CD8-positive, alpha-beta memory T cell (primary cell): ENCODE data around the gene PRIM2. TPM values are rescaled to one million over a fixed set of nuclear protein-coding genes. Genes with fewer than 3 reads are reported as not detected.
"Not testable (repeated sequence)": the region's sequence is repeated elsewhere in the genome, so short reads cannot be mapped to it uniquely, and the experiment has no call there.

ENCODE experiments used
- CTCF ChIA-PET: fragments of 350-600 bp; sonication (Branson Sonifier 250); formaldehyde crosslinking; loops from one replicate; lab custom pipeline; 2021; ENCODE audit warnings: antibody characterized with exemption; lab: Charles Lee
- POLR2A ChIA-PET: fragments of 350-600 bp; sonication (Branson Sonifier 250); formaldehyde crosslinking; loops from one replicate; lab custom pipeline; 2021; ENCODE audit warnings: antibody characterized with exemption; lab: Charles Lee
- DNase-seq, 5 donors: peaks; one replicate each; pipeline versions ENCODE4 v3.0.0 to v3.0.0-alpha.2; 2020 to 2022; ENCODE audit warnings: mixed read lengths in 1 of 5
- H3K27ac ChIP-seq: one replicate; pipeline ENCODE4 v1.7.0; 2013; ENCODE audit warnings: low read depth, mild to moderate bottlenecking, low read length, moderate library complexity
- H3K27me3 ChIP-seq: 2 replicates; pipeline ENCODE4 v1.7.0; 2013; ENCODE audit warnings: low read length, mild to moderate bottlenecking; ENCODE audit not compliant: insufficient read depth, poor library complexity, severe bottlenecking
- H3K36me3 ChIP-seq: 2 replicates; pipeline ENCODE4 v1.7.0; 2013; ENCODE audit warnings: mild to moderate bottlenecking, low read length, moderate library complexity; ENCODE audit not compliant: insufficient read depth
- H3K4me1 ChIP-seq: 2 replicates; pipeline ENCODE4 v1.7.0; 2013; ENCODE audit warnings: mild to moderate bottlenecking, low read length, moderate library complexity; ENCODE audit not compliant: insufficient read depth
- H3K4me3 ChIP-seq: 2 replicates; pipeline ENCODE4 v1.7.0; 2013; ENCODE audit warnings: mild to moderate bottlenecking, low read length
- H3K9me3 ChIP-seq: 2 replicates; pipeline ENCODE4 v1.7.0; 2013; ENCODE audit warnings: mild to moderate bottlenecking, low read length
- H3K27ac Mint-ChIP-seq, 8 donors: one replicate each; pipeline ENCODE4 v1.8.0; 2020 to 2021; ENCODE audit warnings: mixed read lengths in 8 of 8, mild to moderate bottlenecking in 6 of 8, inconsistent platforms in 3 of 8, moderate library complexity in 3 of 8
- H3K27me3 Mint-ChIP-seq, 2 donors: one replicate each; pipeline ENCODE4 v1.8.0; 2020 to 2021; ENCODE audit warnings: mixed read lengths in 2 of 2, mild to moderate bottlenecking in 1 of 2, moderate library complexity in 1 of 2
- H3K36me3 Mint-ChIP-seq, 3 donors: one replicate each; pipeline ENCODE4 v1.8.0; 2020 to 2021; ENCODE audit warnings: mixed read lengths in 3 of 3, inconsistent platforms in 1 of 3, mild to moderate bottlenecking in 1 of 3
- H3K4me1 Mint-ChIP-seq, 3 donors: one replicate each; pipeline ENCODE4 v1.8.0; 2020 to 2021; ENCODE audit warnings: mixed read lengths in 3 of 3, inconsistent platforms in 1 of 3, mild to moderate bottlenecking in 1 of 3
- H3K4me3 Mint-ChIP-seq, 7 donors: one replicate each; pipeline ENCODE4 v1.8.0; 2020 to 2021; ENCODE audit warnings: mixed read lengths in 7 of 7, mild to moderate bottlenecking in 6 of 7, moderate library complexity in 4 of 7, inconsistent platforms in 2 of 7
- H3K9me3 Mint-ChIP-seq, 5 donors: one replicate each; pipeline ENCODE4 v1.8.0; 2020 to 2022; ENCODE audit warnings: mixed read lengths in 5 of 5, mild to moderate bottlenecking in 3 of 5, moderate library complexity in 2 of 5, inconsistent platforms in 1 of 5
- polyA plus RNA-seq: library from polyadenylated mRNA; unstranded; fragments of 300-500 nt; fragmentation: Illumina TruSeq; gene quantifications from one replicate; pipeline ENCODE4 v1.2.3, GENCODE V29; 2021
- total RNA-seq, 2 experiments: library from RNA; stranded (reverse); gene quantifications; one replicate each; pipeline ENCODE4 v1.2.3, GENCODE V29; 2021

The PRIM2 gene
- total and polyA plus RNA-seq, 3 experiments from 2014 or later: 7.0 to 35.2 (median 34.8) TPM

DNA sequence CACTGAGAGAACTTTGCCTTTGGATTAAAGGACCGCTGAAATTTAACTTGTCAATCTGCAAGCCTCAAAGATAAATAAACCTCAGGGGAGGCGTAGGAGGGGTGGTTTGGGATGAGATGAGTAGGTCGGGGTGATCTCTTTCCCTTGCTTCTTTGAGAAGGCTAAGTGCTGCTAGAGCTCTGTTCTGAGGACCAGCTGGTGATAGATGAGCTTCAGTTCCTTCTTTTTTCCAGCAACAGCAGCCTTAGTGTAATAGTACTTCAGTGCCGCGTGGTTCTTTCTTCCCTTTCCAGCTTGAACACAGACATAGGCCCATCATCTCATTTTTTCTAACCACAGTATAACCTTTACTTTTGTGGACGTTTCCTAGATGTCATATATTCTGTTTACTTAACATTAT, 33.0 kb downstream of the PRIM2 start:
- H3K4me3 Mint-ChIP-seq, H3K27ac Mint-ChIP-seq, H3K9me3 Mint-ChIP-seq, H3K27ac ChIP-seq, H3K27me3 Mint-ChIP-seq, H3K4me1 ChIP-seq, H3K9me3 ChIP-seq, POLR2A ChIA-PET, H3K36me3 Mint-ChIP-seq, DNase-seq, H3K36me3 ChIP-seq, H3K27me3 ChIP-seq, H3K4me3 ChIP-seq, CTCF ChIA-PET: not testable (repeated sequence)
- peaks cover 12 to 31% (median 26%) of the 10 kb centered on the region in 3 donors for H3K4me1 Mint-ChIP-seq

- DNase-seq, H3K27ac ChIP-seq, H3K9me3 ChIP-seq, POLR2A ChIA-PET, H3K4me1 ChIP-seq, H3K36me3 Mint-ChIP-seq, H3K36me3 ChIP-seq, CTCF ChIA-PET, H3K4me3 ChIP-seq, H3K9me3 Mint-ChIP-seq, H3K27me3 ChIP-seq, H3K4me3 Mint-ChIP-seq, H3K27ac Mint-ChIP-seq, H3K27me3 Mint-ChIP-seq: not testable (repeated sequence)
- H3K4me1 Mint-ChIP-seq: peaks cover 20 to 37% (median 31%) of the 10 kb centered on the region in 3 donors
These were observed 35.2 kb downstream of the PRIM2 start for GRCh38 chr6:57352596-57352995.

GRCh38 chr6:57358319-57358718, 40.9 kb downstream of the PRIM2 start:
- Mint-ChIP-seq H3K27ac (peak overlapping the region in 3 of 8 donors; percentile 25 to 71 (median 41)), H3K4me3 (peak overlapping the region in 5 of 7 donors; percentile 1 to 68 (median 33)), H3K4me1 (peaks cover 15 to 36% (median 31%) of the 10 kb centered on the region in 3 donors)
- H3K9me3 ChIP-seq, H3K4me1 ChIP-seq, H3K9me3 Mint-ChIP-seq, H3K27me3 ChIP-seq, CTCF ChIA-PET, POLR2A ChIA-PET, H3K36me3 Mint-ChIP-seq, H3K4me3 ChIP-seq, H3K27ac ChIP-seq, H3K27me3 Mint-ChIP-seq, H3K36me3 ChIP-seq: not testable (repeated sequence)
- DNase-seq: peak in 1 of 5 donors; percentile 12

DNA sequence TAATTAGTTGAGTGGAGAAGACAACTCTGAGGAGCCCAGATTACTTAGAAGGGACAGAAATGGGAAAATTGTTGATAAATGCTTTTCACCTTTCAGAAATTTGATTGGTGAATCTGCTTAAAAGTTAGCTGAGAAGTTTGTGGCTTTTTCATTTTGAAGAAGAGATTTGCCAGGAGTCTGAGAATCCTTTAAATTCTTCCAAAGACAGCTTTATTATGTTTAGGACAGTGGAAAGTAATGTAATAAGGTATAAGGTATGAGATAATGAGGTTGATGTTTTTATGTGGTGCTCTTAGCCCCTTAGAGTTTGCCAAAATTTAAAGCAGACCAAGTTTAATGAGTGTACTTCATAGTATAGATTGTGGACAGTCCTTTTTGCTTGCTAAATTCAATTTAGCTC, 42.3 kb downstream of the PRIM2 start:
- H3K4me1 ChIP-seq, H3K36me3 Mint-ChIP-seq, H3K27me3 Mint-ChIP-seq, H3K4me3 ChIP-seq, H3K27me3 ChIP-seq, H3K9me3 Mint-ChIP-seq, DNase-seq, CTCF ChIA-PET, H3K9me3 ChIP-seq, H3K27ac Mint-ChIP-seq, H3K27ac ChIP-seq, H3K4me3 Mint-ChIP-seq, POLR2A ChIA-PET, H3K36me3 ChIP-seq: not testable (repeated sequence)
- peaks cover 15 to 36% (median 31%) of the 10 kb centered on the region in 3 donors for H3K4me1 Mint-ChIP-seq

- H3K4me3 ChIP-seq, CTCF ChIA-PET, H3K9me3 Mint-ChIP-seq, H3K27ac ChIP-seq, H3K36me3 ChIP-seq, H3K36me3 Mint-ChIP-seq, DNase-seq, H3K27me3 Mint-ChIP-seq, POLR2A ChIA-PET, H3K27me3 ChIP-seq, H3K4me1 ChIP-seq, H3K27ac Mint-ChIP-seq, H3K4me3 Mint-ChIP-seq, H3K9me3 ChIP-seq: not testable (repeated sequence)
- peaks cover 9 to 21% (median 20%) of the 10 kb centered on the region in 3 donors for H3K4me1 Mint-ChIP-seq
These were observed 44.9 kb downstream of the PRIM2 start for GRCh38 chr6:57362340-57362739.

DNA sequence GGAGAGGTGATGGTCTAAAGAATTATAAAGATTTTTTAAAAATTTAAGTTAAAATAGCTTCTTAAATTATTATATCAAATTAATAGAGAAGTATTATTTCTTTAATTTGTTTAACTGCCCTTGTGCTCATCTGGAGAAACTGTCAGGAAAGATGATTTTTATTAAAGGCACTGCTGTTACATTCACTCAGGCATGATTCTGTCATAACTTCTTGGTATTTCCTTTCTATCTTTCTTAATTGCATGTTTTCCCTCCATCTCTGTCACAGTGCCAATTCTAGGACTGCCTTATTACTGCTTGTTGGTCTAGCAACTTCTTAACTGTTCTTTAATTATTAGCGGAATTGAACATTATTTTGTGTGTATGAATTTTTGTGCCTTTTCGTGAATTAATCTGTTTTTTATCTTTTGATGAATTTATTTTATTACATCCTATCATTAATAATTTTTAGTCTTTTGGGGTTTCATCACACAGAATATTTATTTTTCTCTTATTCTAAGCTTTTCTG, 47.7 kb downstream of the PRIM2 start:
- H3K4me3 Mint-ChIP-seq, H3K27ac ChIP-seq, POLR2A ChIA-PET, CTCF ChIA-PET, H3K27me3 ChIP-seq, H3K4me1 ChIP-seq, H3K36me3 Mint-ChIP-seq, H3K27me3 Mint-ChIP-seq, H3K36me3 ChIP-seq, H3K9me3 Mint-ChIP-seq, H3K4me3 ChIP-seq, DNase-seq, H3K9me3 ChIP-seq: not testable (repeated sequence)
- Mint-ChIP-seq H3K27ac (peak overlapping the region in 1 of 8 donors; percentile 38), H3K4me1 (peaks cover 5 to 15% (median 15%) of the 10 kb centered on the region in 3 donors)

GRCh38 chr6:57368965-57369731, 51.7 kb downstream of the PRIM2 start:
- H3K27me3 ChIP-seq, CTCF ChIA-PET: not testable (repeated sequence)

DNA sequence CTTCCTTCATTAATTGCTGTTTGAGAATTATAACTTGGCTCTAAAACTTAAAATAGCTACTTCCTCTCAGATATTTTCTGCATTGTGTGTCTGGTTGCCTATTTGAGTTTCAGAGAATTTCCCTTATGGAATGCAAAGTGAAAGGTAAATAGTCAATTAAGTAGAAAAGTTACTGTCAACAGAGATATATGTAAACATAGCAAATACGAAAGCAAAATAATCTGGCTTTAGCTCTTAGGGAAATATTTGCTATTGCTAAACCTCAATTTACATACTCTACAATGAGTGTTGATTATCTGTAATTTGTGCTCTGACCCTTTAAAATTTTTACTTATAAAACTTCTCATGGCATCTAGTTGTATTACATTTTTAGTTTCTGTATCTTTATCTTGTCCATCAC, 54.3 kb downstream of the PRIM2 start:
- H3K27me3 Mint-ChIP-seq, H3K27ac Mint-ChIP-seq, H3K27me3 ChIP-seq, H3K36me3 ChIP-seq, H3K4me3 ChIP-seq, H3K4me1 ChIP-seq, H3K4me3 Mint-ChIP-seq, H3K9me3 ChIP-seq, DNase-seq, H3K9me3 Mint-ChIP-seq, CTCF ChIA-PET, POLR2A ChIA-PET, H3K27ac ChIP-seq: not testable (repeated sequence)
- Mint-ChIP-seq H3K36me3 (peaks cover 4 to 10% (median 4%) of the 10 kb centered on the region in 3 donors), H3K4me1 (peaks cover 10 to 40% (median 33%) of the 10 kb centered on the region in 3 donors)

More at GRCh38 chr6:57368965-57369731, 51.7 kb downstream of the PRIM2 start:
- H3K4me1 ChIP-seq, H3K4me3 ChIP-seq, H3K9me3 ChIP-seq, H3K36me3 Mint-ChIP-seq, H3K27ac ChIP-seq, H3K27me3 Mint-ChIP-seq, H3K9me3 Mint-ChIP-seq, DNase-seq, POLR2A ChIA-PET, H3K36me3 ChIP-seq, H3K4me3 Mint-ChIP-seq: not testable (repeated sequence)
- Mint-ChIP-seq H3K4me1 (peaks cover 10 to 40% (median 27%) of the 10 kb centered on the region in 3 donors), H3K27ac (peak overlapping the region in 5 of 8 donors; percentile 1 to 71 (median 68))
